ENCODE results near the gene CHPT1.
A peak's percentile ranks its signal among the peaks of the same experiment; 100 is the strongest.
"Not testable (repeated sequence)": the region's sequence is repeated elsewhere in the genome, so short reads cannot be mapped to it uniquely, and the experiment has no call there.

The CHPT1 gene

DNA sequence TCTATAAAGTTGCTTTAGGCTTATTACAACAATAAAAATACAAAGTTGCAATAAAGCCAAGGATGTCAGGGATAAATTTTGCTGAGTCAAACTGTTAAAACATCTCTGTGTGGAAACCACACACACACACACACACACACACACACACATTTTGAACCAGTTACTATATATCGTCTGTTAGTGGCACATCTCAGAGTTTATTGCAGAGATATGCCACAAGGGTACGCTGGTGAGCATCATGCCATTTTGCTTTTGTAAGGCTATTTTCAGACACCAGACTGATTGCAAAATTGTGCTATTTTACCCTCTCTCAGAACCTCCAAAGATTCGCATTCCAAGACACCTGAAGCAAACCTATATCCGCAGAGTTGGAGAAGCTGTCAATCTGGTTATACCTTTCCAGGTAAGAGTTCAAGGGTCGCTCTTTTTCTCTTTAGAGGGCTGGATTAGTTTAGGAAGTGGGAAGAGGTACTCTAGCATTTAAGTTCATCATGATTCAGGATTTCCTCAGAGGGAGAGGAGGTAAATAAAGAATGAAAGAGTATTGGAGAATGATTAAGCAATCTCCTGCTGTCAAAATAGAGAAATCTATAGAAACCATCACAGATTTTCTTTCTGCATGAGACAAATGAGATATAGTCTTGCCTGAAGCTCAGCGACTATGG lies 27.3 kb upstream of the CHPT1 start:
- TF ChIP-seq, protein P1, sequence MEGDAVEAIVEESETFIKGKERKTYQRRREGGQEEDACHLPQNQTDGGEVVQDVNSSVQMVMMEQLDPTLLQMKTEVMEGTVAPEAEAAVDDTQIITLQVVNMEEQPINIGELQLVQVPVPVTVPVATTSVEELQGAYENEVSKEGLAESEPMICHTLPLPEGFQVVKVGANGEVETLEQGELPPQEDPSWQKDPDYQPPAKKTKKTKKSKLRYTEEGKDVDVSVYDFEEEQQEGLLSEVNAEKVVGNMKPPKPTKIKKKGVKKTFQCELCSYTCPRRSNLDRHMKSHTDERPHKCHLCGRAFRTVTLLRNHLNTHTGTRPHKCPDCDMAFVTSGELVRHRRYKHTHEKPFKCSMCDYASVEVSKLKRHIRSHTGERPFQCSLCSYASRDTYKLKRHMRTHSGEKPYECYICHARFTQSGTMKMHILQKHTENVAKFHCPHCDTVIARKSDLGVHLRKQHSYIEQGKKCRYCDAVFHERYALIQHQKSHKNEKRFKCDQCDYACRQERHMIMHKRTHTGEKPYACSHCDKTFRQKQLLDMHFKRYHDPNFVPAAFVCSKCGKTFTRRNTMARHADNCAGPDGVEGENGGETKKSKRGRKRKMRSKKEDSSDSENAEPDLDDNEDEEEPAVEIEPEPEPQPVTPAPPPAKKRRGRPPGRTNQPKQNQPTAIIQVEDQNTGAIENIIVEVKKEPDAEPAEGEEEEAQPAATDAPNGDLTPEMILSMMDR (IDR thresholded peaks at IDR 0.05; ENCODE audit: control insufficient read depth, insufficient read depth, low read depth, low read length, missing control alignments), result peak; percentile 53
- DNase-seq (ENCODE audit: low read depth), result peak; percentile 29
- no peak overlapping the region for H3K4me3 ChIP-seq (ENCODE audit: control insufficient read depth, low read depth, low read length)

- no peak overlapping the region for H3K4me3 ChIP-seq (ENCODE audit: control insufficient read depth, low read depth, low read length)
- DNase-seq (ENCODE audit: low read depth), result no peak
- TF ChIP-seq, protein P1 (IDR thresholded peaks at IDR 0.05; ENCODE audit: control insufficient read depth, insufficient read depth, low read depth, low read length, missing control alignments), result no peak
These were observed 26.2 kb upstream of the CHPT1 start for GRCh38 chr12:101671157-101671791.

GRCh38 chr12:101671833-101672232 lies 25.6 kb upstream of the CHPT1 start:
- DNase-seq (ENCODE audit: low read depth), result no peak
- H3K4me3 ChIP-seq (ENCODE audit: control insufficient read depth, low read depth, low read length), result no peak overlapping the region
- TF ChIP-seq, protein P1 (IDR thresholded peaks at IDR 0.05; ENCODE audit: control insufficient read depth, insufficient read depth, low read depth, low read length, missing control alignments), result no peak

GRCh38 chr12:101675555-101675954 lies 21.9 kb upstream of the CHPT1 start:
- TF ChIP-seq, protein P1 (IDR thresholded peaks at IDR 0.05; ENCODE audit: control insufficient read depth, insufficient read depth, low read depth, low read length, missing control alignments), result no peak
- no peak for DNase-seq (ENCODE audit: low read depth)
- H3K4me3 ChIP-seq (ENCODE audit: control insufficient read depth, low read depth, low read length), result no peak overlapping the region

GRCh38 chr12:101676497-101676896 lies 20.9 kb upstream of the CHPT1 start:
- H3K4me3 ChIP-seq (ENCODE audit: control insufficient read depth, low read depth, low read length); DNase-seq (ENCODE audit: low read depth): not testable (repeated sequence)

DNA sequence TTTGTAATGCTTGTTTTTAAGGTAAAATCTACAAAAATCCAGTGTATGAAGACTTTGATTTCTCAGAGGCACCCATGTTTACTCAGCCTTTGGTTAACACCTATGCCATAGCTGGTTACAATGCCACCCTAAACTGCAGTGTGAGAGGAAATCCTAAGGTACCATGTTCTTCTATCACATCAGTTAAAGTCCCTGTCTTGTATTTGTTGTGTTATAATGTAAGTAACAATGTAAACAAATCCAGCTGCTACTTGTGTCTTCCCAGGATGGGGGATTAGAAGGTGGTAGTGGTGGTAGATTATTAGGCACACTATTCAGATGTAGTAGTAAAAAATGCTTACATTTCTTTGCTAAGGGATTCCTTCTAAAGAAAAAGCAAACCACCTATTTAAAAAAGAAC lies 19.4 kb upstream of the CHPT1 start:
- TF ChIP-seq, protein P1 (IDR thresholded peaks at IDR 0.05; ENCODE audit: control insufficient read depth, insufficient read depth, low read depth, low read length, missing control alignments), result no peak
- DNase-seq (ENCODE audit: low read depth), result no peak
- no peak overlapping the region for H3K4me3 ChIP-seq (ENCODE audit: control insufficient read depth, low read depth, low read length)

DNA sequence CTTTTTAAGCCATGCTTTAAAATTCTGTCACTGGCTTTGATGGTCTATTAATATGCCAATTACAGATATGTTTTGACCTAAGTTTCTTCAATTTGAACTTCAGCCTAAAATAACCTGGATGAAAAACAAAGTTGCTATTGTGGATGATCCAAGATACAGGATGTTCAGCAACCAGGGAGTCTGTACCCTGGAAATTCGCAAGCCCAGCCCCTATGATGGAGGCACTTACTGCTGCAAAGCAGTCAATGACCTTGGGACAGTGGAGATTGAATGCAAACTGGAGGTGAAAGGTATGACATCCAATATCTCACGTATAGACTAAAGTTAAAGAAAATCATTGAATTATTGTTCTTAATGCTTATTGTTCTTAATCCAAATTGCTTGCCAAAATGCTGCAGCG lies 17.2 kb upstream of the CHPT1 start:
- DNase-seq (ENCODE audit: low read depth), result no peak
- TF ChIP-seq, protein P1 (IDR thresholded peaks at IDR 0.05; ENCODE audit: control insufficient read depth, insufficient read depth, low read depth, low read length, missing control alignments), result no peak
- H3K4me3 ChIP-seq (ENCODE audit: control insufficient read depth, low read depth, low read length), result no peak overlapping the region
